HEK293 (cell line): ENCODE results near the gene ECPAS.

Experiments
- CTCF ChIA-PET: fragments of 350-600 bp; formaldehyde crosslinking; extraction: SDS; loops from one replicate; lab custom pipeline; 2021; ENCODE audit warnings: antibody characterized with exemption; lab: Yijun Ruan, JAX
- POLR2A ChIA-PET: fragments of 300-600 bp; formaldehyde crosslinking; extraction: SDS; loops from one replicate; lab custom pipeline; 2020; ENCODE audit warnings: antibody characterized with exemption, inconsistent platforms; lab: Yijun Ruan, JAX
- H3K27ac ChIP-seq: fragments of 200-500 bp; sonication (Bioruptor generic); 2 replicates; pipeline ENCODE4 v1.5.1; 2014; ENCODE audit warnings: low read depth, low read length, control low read depth, inconsistent platforms; ENCODE audit errors: extremely low read depth
- H3K36me3 ChIP-seq, 2 experiments: fragments of 200-500 bp in 1 of 2; sonication (Bioruptor generic) in 1 of 2; 1 replicate in 1 of 2; 2 replicates in 1 of 2; pipeline ENCODE4 v1.5.1; 2014 to 2017; ENCODE audit warnings: inconsistent platforms in 2 of 2, low read length in 2 of 2; ENCODE audit not compliant: control insufficient read depth in 2 of 2, insufficient read depth in 1 of 2
- H3K4me1 ChIP-seq: fragments of 200-500 bp; sonication (Bioruptor generic); 2 replicates; pipeline ENCODE4 v1.5.1; 2014; ENCODE audit warnings: mild to moderate bottlenecking, low read length, inconsistent platforms; ENCODE audit not compliant: control insufficient read depth, insufficient read depth
- H3K4me3 ChIP-seq: 2 replicates; pipeline ENCODE4 v1.5.1; 2011; ENCODE audit warnings: low read depth, mild to moderate bottlenecking, control low read depth, low read length, moderate library complexity
- H3K9me3 ChIP-seq: fragments of 200-500 bp; sonication (Bioruptor generic); 2 replicates; pipeline ENCODE4 v1.5.1; 2014; ENCODE audit warnings: low read depth, low read length, inconsistent platforms; ENCODE audit not compliant: control insufficient read depth, insufficient read depth
- ELK4 ChIP-seq: IDR thresholded peaks from 2 replicates; pipeline ENCODE4 v1.6.1; 2011; ENCODE audit warnings: mild to moderate bottlenecking, low read depth, low read length, borderline replicate concordance
- GFI1B ChIP-seq: fragments of 450-650 bp; formaldehyde crosslinking; IDR thresholded peaks from 2 replicates; pipeline ENCODE4 v1.5.1; 2016; ENCODE audit warnings: missing biosample characterization, missing genetic modification characterization
- GLI2 ChIP-seq: fragments of 450-650 bp; formaldehyde crosslinking; IDR thresholded peaks from 2 replicates; pipeline ENCODE4; 2017; ENCODE audit warnings: missing biosample characterization, missing genetic modification characterization, low read depth, borderline replicate concordance
- HOXC10 ChIP-seq: sonication (generic); formaldehyde crosslinking; IDR thresholded peaks from 2 replicates; pipeline ENCODE4 v1.8.1; 2023; ENCODE audit warnings: mild to moderate bottlenecking, missing genetic modification reagents
- IKZF3 ChIP-seq: fragments of 450-650 bp; IDR thresholded peaks from 2 replicates; pipeline ENCODE4 v1.5.0; 2018; ENCODE audit warnings: missing biosample characterization, mild to moderate bottlenecking, missing genetic modification characterization, moderate library complexity
- KLF10 ChIP-seq: fragments of 450-650 bp; IDR thresholded peaks from 2 replicates; pipeline ENCODE4 v1.5.1; 2018; ENCODE audit warnings: missing biosample characterization, mild to moderate bottlenecking, missing genetic modification characterization
- OSR2 ChIP-seq: fragments of 450-650 bp; formaldehyde crosslinking; IDR thresholded peaks from 2 replicates; pipeline ENCODE4 v1.5.1; 2016; ENCODE audit warnings: missing biosample characterization, missing genetic modification characterization
- PRDM4 ChIP-seq: fragments of 450-650 bp; formaldehyde crosslinking; IDR thresholded peaks from 2 replicates; pipeline ENCODE4 v1.5.1; 2017; ENCODE audit warnings: missing biosample characterization, missing genetic modification characterization
- YY1 ChIP-seq: fragments of 450-650 bp; formaldehyde crosslinking; IDR thresholded peaks from 2 replicates; pipeline ENCODE4 v1.5.1; 2018; ENCODE audit warnings: missing biosample characterization, missing genetic modification characterization
- ZBTB7A ChIP-seq: fragments of 450-650 bp; formaldehyde crosslinking; IDR thresholded peaks from 2 replicates; pipeline ENCODE4 v1.5.1; 2016; ENCODE audit warnings: low read depth, missing biosample characterization, missing genetic modification characterization
- ZNF155 ChIP-seq: fragments of 450-650 bp; formaldehyde crosslinking; IDR thresholded peaks from 2 replicates; pipeline ENCODE4 v1.5.1; 2016; ENCODE audit warnings: missing biosample characterization, missing genetic modification characterization
- ZNF16 ChIP-seq: fragments of 450-650 bp; formaldehyde crosslinking; IDR thresholded peaks from 2 replicates; pipeline ENCODE4 v1.5.1; 2016; ENCODE audit warnings: low read depth, missing biosample characterization, missing genetic modification characterization
- ZNF175 ChIP-seq: fragments of 450-650 bp; formaldehyde crosslinking; IDR thresholded peaks from 2 replicates; pipeline ENCODE4 v1.5.1; 2016; ENCODE audit warnings: missing biosample characterization, missing genetic modification characterization
- ZNF266 ChIP-seq: fragments of 450-650 bp; formaldehyde crosslinking; IDR thresholded peaks from 2 replicates; pipeline ENCODE4 v1.5.1; 2016; ENCODE audit warnings: missing biosample characterization, missing genetic modification characterization, low read depth
- ZNF302 ChIP-seq: fragments of 450-650 bp; formaldehyde crosslinking; IDR thresholded peaks from 2 replicates; pipeline ENCODE4 v1.5.1; 2016; ENCODE audit warnings: missing biosample characterization, missing genetic modification characterization, low read depth
- ZNF394 ChIP-seq: fragments of 450-650 bp; formaldehyde crosslinking; IDR thresholded peaks from 2 replicates; pipeline ENCODE4 v1.5.1; 2016; ENCODE audit warnings: missing biosample characterization, missing genetic modification characterization, mild to moderate bottlenecking, moderate library complexity, borderline replicate concordance
- ZNF555 ChIP-seq: fragments of 450-650 bp; formaldehyde crosslinking; conservative IDR thresholded peaks from 2 replicates; pipeline ENCODE4 v1.5.1; 2017; ENCODE audit warnings: missing biosample characterization, mild to moderate bottlenecking, missing genetic modification characterization, inconsistent platforms
- ZNF571 ChIP-seq: fragments of 450-650 bp; formaldehyde crosslinking; IDR thresholded peaks from 2 replicates; pipeline ENCODE4 v1.5.0; 2017; ENCODE audit warnings: missing biosample characterization, missing genetic modification characterization
- ZNF596 ChIP-seq: fragments of 450-650 bp; IDR thresholded peaks from 2 replicates; pipeline ENCODE4 v1.5.0; 2018; ENCODE audit warnings: missing biosample characterization, mild to moderate bottlenecking, missing genetic modification characterization, moderate library complexity
- ZNF664 ChIP-seq: fragments of 450-650 bp; formaldehyde crosslinking; IDR thresholded peaks from 2 replicates; pipeline ENCODE4 v1.5.1; 2016; ENCODE audit warnings: missing biosample characterization, missing genetic modification characterization
- ZNF777 ChIP-seq: fragments of 450-650 bp; formaldehyde crosslinking; IDR thresholded peaks from 2 replicates; pipeline ENCODE4 v1.5.1; 2017; ENCODE audit warnings: missing biosample characterization, missing genetic modification characterization, borderline replicate concordance
- ZNF830 ChIP-seq: fragments of 450-650 bp; IDR thresholded peaks from 2 replicates; pipeline ENCODE4 v1.5.0; 2018; ENCODE audit warnings: missing biosample characterization, missing genetic modification characterization, low read depth, mild to moderate bottlenecking, moderate library complexity
- ZSCAN16 ChIP-seq: fragments of 450-650 bp; formaldehyde crosslinking; IDR thresholded peaks from 2 replicates; pipeline ENCODE4 v1.5.1; 2016; ENCODE audit warnings: missing biosample characterization, missing genetic modification characterization
- TF ChIP-seq, protein P1 (sequence below): fragments of 450-650 bp; formaldehyde crosslinking; IDR thresholded peaks from 2 replicates; pipeline ENCODE4 v1.5.1; 2016; ENCODE audit warnings: missing biosample characterization, missing genetic modification characterization
- TF ChIP-seq, protein P2 (sequence below): fragments of 450-650 bp; formaldehyde crosslinking; IDR thresholded peaks from 2 replicates; pipeline ENCODE4 v1.5.1; 2017; ENCODE audit warnings: missing biosample characterization, missing genetic modification characterization
- TF ChIP-seq, protein P3 (sequence below): fragments of 450-650 bp; formaldehyde crosslinking; IDR thresholded peaks from 2 replicates; pipeline ENCODE4 v1.5.1; 2016; ENCODE audit warnings: missing biosample characterization, missing genetic modification characterization
- TF ChIP-seq, protein P4 (sequence below): fragments of 450-650 bp; IDR thresholded peaks from 2 replicates; pipeline ENCODE4 v1.5.1; 2018; ENCODE audit warnings: missing biosample characterization, mild to moderate bottlenecking, missing genetic modification characterization

Gene ECPAS

DNA sequence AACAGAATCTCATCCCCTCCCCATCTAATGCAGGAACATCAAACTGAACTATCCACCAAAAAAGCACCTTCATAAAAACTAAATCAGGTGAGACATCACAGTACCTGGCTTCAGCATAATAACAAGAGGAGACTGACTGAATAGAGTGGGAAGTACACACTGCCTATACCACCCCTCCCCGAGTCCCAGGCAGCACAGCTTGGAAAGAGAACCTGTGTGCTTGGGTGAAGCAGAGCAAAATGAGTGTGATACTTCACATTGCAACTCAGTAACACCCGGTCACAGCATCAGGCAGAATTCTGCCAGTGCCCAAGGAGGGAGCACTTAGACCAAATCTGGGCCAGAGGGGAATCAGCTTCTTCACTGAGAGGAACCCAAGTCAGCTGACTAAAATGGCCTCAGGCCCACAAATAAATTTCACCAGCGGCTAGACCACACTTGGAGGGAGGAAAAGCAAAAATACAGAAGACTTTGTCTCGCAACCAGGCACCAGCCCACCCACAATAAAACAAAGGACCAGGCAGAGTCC is 84.9 kb downstream of the ECPAS start:
- Histone ChIP-seq H3K4me1 (no peaks in the 10 kb centered on the region), H3K4me3 (no peak overlapping the region)
- no peak for TF ChIP-seq ZNF571 (tag by site-specific recombination)
- TF ChIP-seq, protein P1, sequence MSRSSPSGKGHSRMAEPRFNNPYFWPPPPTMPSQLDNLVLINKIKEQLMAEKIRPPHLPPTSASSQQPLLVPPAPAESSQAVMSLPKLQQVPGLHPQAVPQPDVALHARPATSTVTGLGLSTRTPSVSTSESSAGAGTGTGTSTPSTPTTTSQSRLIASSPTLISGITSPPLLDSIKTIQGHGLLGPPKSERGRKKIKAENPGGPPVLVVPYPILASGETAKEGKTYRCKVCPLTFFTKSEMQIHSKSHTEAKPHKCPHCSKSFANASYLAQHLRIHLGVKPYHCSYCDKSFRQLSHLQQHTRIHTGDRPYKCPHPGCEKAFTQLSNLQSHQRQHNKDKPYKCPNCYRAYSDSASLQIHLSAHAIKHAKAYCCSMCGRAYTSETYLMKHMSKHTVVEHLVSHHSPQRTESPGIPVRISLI (tag by site-specific recombination) = no peak
- TF ChIP-seq, protein P2, sequence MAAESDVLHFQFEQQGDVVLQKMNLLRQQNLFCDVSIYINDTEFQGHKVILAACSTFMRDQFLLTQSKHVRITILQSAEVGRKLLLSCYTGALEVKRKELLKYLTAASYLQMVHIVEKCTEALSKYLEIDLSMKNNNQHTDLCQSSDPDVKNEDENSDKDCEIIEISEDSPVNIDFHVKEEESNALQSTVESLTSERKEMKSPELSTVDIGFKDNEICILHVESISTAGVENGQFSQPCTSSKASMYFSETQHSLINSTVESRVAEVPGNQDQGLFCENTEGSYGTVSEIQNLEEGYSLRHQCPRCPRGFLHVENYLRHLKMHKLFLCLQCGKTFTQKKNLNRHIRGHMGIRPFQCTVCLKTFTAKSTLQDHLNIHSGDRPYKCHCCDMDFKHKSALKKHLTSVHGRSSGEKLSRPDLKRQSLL (tag by site-specific recombination) = no peak
- TF ChIP-seq ZNF394 (tag by site-specific recombination) = no peak
- TF ChIP-seq GLI2 (tag by site-specific recombination) = no peak
- no peak for TF ChIP-seq OSR2 (tag by site-specific recombination)
- TF ChIP-seq KLF10 (tag by site-specific recombination) = no peak
- TF ChIP-seq ELK4 = no peak
- TF ChIP-seq ZNF830 (tag by site-specific recombination) = no peak
- no peak for TF ChIP-seq ZSCAN16 (tag by site-specific recombination)
- TF ChIP-seq ZBTB7A (tag by site-specific recombination) = no peak
- TF ChIP-seq ZNF155 (tag by site-specific recombination) = no peak
- TF ChIP-seq ZNF16 = no peak
- no peak for TF ChIP-seq ZNF266 (tag by site-specific recombination)
- TF ChIP-seq, protein P3, sequence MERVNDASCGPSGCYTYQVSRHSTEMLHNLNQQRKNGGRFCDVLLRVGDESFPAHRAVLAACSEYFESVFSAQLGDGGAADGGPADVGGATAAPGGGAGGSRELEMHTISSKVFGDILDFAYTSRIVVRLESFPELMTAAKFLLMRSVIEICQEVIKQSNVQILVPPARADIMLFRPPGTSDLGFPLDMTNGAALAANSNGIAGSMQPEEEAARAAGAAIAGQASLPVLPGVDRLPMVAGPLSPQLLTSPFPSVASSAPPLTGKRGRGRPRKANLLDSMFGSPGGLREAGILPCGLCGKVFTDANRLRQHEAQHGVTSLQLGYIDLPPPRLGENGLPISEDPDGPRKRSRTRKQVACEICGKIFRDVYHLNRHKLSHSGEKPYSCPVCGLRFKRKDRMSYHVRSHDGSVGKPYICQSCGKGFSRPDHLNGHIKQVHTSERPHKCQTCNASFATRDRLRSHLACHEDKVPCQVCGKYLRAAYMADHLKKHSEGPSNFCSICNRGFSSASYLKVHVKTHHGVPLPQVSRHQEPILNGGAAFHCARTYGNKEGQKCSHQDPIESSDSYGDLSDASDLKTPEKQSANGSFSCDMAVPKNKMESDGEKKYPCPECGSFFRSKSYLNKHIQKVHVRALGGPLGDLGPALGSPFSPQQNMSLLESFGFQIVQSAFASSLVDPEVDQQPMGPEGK = no peak
- TF ChIP-seq HOXC10 = no peak
- TF ChIP-seq ZNF664 (tag by site-specific recombination) = no peak
- no peak for TF ChIP-seq ZNF596 (tag by site-specific recombination)
- TF ChIP-seq, all 188 proteins: peak for 0
- Histone ChIP-seq H3K36me3 (peaks cover 10 to 51% of the 10 kb centered on the region in 2 experiments), H3K27ac (no peak overlapping the region), H3K9me3 (no peaks in the 10 kb centered on the region)
- ChIA-PET CTCF (interaction anchor here (0.6 to 2.7 kb wide), 7 partner anchors 10 to 718 kb away, joined by 3 to 11 read pairs (median 5); no protein-coding TSS in a partner anchor), POLR2A (no interaction called here)

DNA sequence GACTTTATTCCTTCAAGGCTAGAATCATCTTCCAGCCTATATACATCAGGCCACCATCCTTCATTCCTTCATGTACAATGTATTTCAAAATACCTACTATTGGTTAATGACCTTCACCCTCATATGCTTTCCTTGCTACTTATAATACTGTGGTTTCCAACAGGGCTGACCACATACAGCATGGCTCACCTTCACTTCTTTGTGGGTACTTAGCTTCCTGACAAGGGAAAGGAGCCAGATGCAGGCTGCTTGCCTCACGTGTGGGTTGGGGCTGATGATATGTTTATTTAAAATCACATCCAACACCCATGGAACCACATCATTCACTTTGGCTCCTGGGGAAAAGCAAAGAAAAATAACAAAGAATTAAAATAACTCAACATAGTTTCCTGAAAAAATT is 90.2 kb downstream of the ECPAS start:
- Histone ChIP-seq H3K4me3 (no peak overlapping the region), H3K27ac (no peak overlapping the region), H3K4me1 (no peaks in the 10 kb centered on the region), H3K36me3 (peaks cover 10 to 84% of the 10 kb centered on the region in 2 experiments), H3K9me3 (no peaks in the 10 kb centered on the region)
- ChIA-PET CTCF (no interaction called here), POLR2A (no interaction called here)
- TF ChIP-seq PRDM4 (tag by site-specific recombination) = no peak
- no peak for TF ChIP-seq ZNF555
- no peak for TF ChIP-seq YY1
- TF ChIP-seq ZNF266 (tag by site-specific recombination) = no peak
- no peak for TF ChIP-seq ZNF302
- TF ChIP-seq IKZF3 (tag by site-specific recombination) = no peak
- no peak for TF ChIP-seq ZNF777 (tag by site-specific recombination)
- TF ChIP-seq, protein P4, sequence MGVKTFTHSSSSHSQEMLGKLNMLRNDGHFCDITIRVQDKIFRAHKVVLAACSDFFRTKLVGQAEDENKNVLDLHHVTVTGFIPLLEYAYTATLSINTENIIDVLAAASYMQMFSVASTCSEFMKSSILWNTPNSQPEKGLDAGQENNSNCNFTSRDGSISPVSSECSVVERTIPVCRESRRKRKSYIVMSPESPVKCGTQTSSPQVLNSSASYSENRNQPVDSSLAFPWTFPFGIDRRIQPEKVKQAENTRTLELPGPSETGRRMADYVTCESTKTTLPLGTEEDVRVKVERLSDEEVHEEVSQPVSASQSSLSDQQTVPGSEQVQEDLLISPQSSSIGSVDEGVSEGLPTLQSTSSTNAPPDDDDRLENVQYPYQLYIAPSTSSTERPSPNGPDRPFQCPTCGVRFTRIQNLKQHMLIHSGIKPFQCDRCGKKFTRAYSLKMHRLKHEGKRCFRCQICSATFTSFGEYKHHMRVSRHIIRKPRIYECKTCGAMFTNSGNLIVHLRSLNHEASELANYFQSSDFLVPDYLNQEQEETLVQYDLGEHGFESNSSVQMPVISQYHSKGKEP (tag by site-specific recombination) = no peak
- no peak for TF ChIP-seq ZNF175 (tag by site-specific recombination)
- no peak for TF ChIP-seq GFI1B
